Ovary (tissue), 9 donors: ENCODE data around the gene JARID2. TPM values are rescaled to one million over a fixed set of nuclear protein-coding genes. Genes with fewer than 3 reads are reported as not detected.

Experiments used
- DNase-seq, 5 donors: peaks; one replicate each; pipeline ENCODE4 v3.0.0-alpha.2; 2019 to 2020
- H3K27ac ChIP-seq, 2 donors: fragments of 200-600 bp; one replicate each; pipeline versions ENCODE4 v1.5.1 to v1.8.0; 2019 to 2022
- H3K27me3 ChIP-seq: fragments of 200-600 bp; one replicate; pipeline ENCODE4 v1.8.0; 2022
- H3K36me3 ChIP-seq: fragments of 200-600 bp; sonication (generic); one replicate; pipeline ENCODE4 v1.5.1; 2019
- H3K4me1 ChIP-seq: one replicate; pipeline ENCODE4 v1.8.1; 2013; ENCODE audit warnings: mild to moderate bottlenecking, moderate library complexity; ENCODE audit not compliant: insufficient read depth
- H3K4me3 ChIP-seq: fragments of 200-600 bp; sonication (generic); one replicate; pipeline ENCODE4 v1.5.1; 2017
- H3K9me3 ChIP-seq, 2 donors: fragments of 200-600 bp in 1 of 2; sonication (generic) in 1 of 2; one replicate each; pipeline versions ENCODE4 v1.5.1 to v1.8.1; 2013 to 2019; ENCODE audit warnings: mild to moderate bottlenecking in 1 of 2, moderate library complexity in 1 of 2
- CTCF ChIP-seq, 3 donors: fragments of 450-650 bp in 2 of 3; fragments of 200-600 bp in 1 of 3; IDR thresholded peaks; one replicate each; pipeline versions ENCODE4 v1.5.1 to v1.8.0; 2016 to 2022; ENCODE audit warnings: antibody characterized with exemption in 3 of 3, mild to moderate bottlenecking in 1 of 3
- EP300 ChIP-seq: sonication (generic); formaldehyde crosslinking; IDR thresholded peaks from one replicate; pipeline ENCODE4 v1.6.1; 2017; ENCODE audit warnings: antibody characterized with exemption
- POLR2A ChIP-seq: fragments of 450-650 bp; IDR thresholded peaks from one replicate; pipeline ENCODE4 v1.6.1; 2017; ENCODE audit warnings: antibody characterized with exemption, mild to moderate bottlenecking, moderate library complexity
- WGBS, 3 donors: extraction: QIAGEN DNeasy Blood & Tissue Kit in 1 of 3; methylation state at CpG; one replicate each; pipeline versions ENCODE4 v1.1.5 to v1.1.7; 2013 to 2017; 5-methylcytosine and 5-hydroxymethylcytosine counted together
- intact Hi-C, 4 donors: fragments of 100-400 bp; cut with DNase I; formaldehyde crosslinking; loops; one replicate each; pipeline versions ENCODE4 v1.11.0 to v1.15.1; 2022 to 2023
- polyA plus RNA-seq, 2 donors: library from polyadenylated mRNA; stranded (reverse); fragments of 200-250 nt in 1 of 2; fragments of 350-450 nt in 1 of 2; fragmentation: Illumina TruSeq in 1 of 2; extraction: RNeasy Lipid Tissue Mini Kit (QIAGEN cat#74804) in 1 of 2; gene quantifications; one replicate each; pipeline ENCODE4 v1.2.3, GENCODE V29; 2013 to 2014
- total RNA-seq, 7 donors: library from RNA; depleted of rRNA in 2 of 7; stranded (reverse); fragments of >200 nt in 2 of 7; fragmentation: NEBNext Ultra II Directional in 3 of 7; extraction: Animal tissue kit (Norgen Biotek cat#: 25700) in 3 of 7; gene quantifications; one replicate each; pipeline versions ENCODE4 v1.1.0 to v1.2.4, GENCODE V29; 2016 to 2023
- donor health status: DM: no; HTN: no; CAD: no; lungs with moderate emphysema.
- donor health status: DM: no; HTN: no; CAD: no.
- donor health status: Bipolar disorder and iron deficiency.
- donor health status: DM: yes; HTN: yes; CAD: no.
- donor health status: DM: no; HTN: no; CAD: no.
- donor health status: DM: yes; HTN: yes; CAD: no.

The JARID2 gene
- total and polyA plus RNA-seq, 9 donors, result 4.5 to 17.4 (median 8.7) TPM

- H3K27me3 ChIP-seq, result no peaks in the 10 kb centered on the region
- no peak overlapping the region for H3K4me3 ChIP-seq
- no peak for DNase-seq
- 54 to 62% (median 56%) methylated on average over 3 of the region's 3 CpGs for whole genome bisulfite sequencing, 3 donors
- H3K27ac ChIP-seq, result peak overlapping the region in 1 of 2 donors; percentile 4
- H3K36me3 ChIP-seq, result no peaks in the 10 kb centered on the region
- intact Hi-C loops, result loop anchor here in 1 of 4 donors (10.0 kb wide), 1 partner anchor 62 kb away; no protein-coding TSS in a partner anchor
- H3K4me1 ChIP-seq, result peaks cover 4% of the 10 kb centered on the region
- no peaks in the 10 kb centered on the region for H3K9me3 ChIP-seq
- no peak for TF ChIP-seq EP300
- no peak for TF ChIP-seq CTCF (IDR thresholded peaks at IDR 0.05)
- TF ChIP-seq POLR2A, result no peak
Observed at GRCh38 chr6:15312500-15312899, 66.6 kb downstream of the JARID2 start.

- intact Hi-C loops, result loop anchor here in 1 of 4 donors (10.0 kb wide), 1 partner anchor 61 kb away; no protein-coding TSS in a partner anchor
- no peaks in the 10 kb centered on the region for H3K36me3 ChIP-seq
- H3K27ac ChIP-seq, result peak overlapping the region in 1 of 2 donors; percentile 16
- TF ChIP-seq EP300 (no peak), CTCF (IDR thresholded peaks at IDR 0.05) (no peak), POLR2A (no peak)
- DNase-seq, result peak in 4 of 5 donors; percentile 28 to 61 (median 48)
- H3K9me3 ChIP-seq, result no peaks in the 10 kb centered on the region
- no peaks in the 10 kb centered on the region for H3K27me3 ChIP-seq
- 12 to 22% (median 15%) methylated on average over 5 of the region's 5 CpGs for WGBS, 3 donors
- H3K4me1 ChIP-seq, result peaks cover 4% of the 10 kb centered on the region
- no peak overlapping the region for H3K4me3 ChIP-seq
Observed at GRCh38 chr6:15313367-15313766, 67.5 kb downstream of the JARID2 start.

GRCh38 chr6:15316754-15317153 is 70.9 kb downstream of the JARID2 start:
- no peak for DNase-seq
- Histone ChIP-seq H3K4me3 (no peak overlapping the region), H3K9me3 (no peaks in the 10 kb centered on the region), H3K27me3 (no peaks in the 10 kb centered on the region), H3K4me1 (peaks cover 4% of the 10 kb centered on the region), H3K27ac (no peak overlapping the region), H3K36me3 (no peaks in the 10 kb centered on the region)
- TF ChIP-seq EP300, result no peak
- no peak for TF ChIP-seq CTCF (IDR thresholded peaks at IDR 0.05)
- TF ChIP-seq POLR2A, result no peak
- intact Hi-C loops, result loop anchor here in 1 of 4 donors (10.0 kb wide), 1 partner anchor 58 kb away; no protein-coding TSS in a partner anchor

GRCh38 chr6:15317251-15317650 is 71.4 kb downstream of the JARID2 start:
- H3K4me3 ChIP-seq, result no peak overlapping the region
- no peaks in the 10 kb centered on the region for H3K9me3 ChIP-seq
- no peaks in the 10 kb centered on the region for H3K27me3 ChIP-seq
- no peak for DNase-seq
- H3K27ac ChIP-seq, result no peak overlapping the region
- intact Hi-C loops, result loop anchor here in 1 of 4 donors (10.0 kb wide), 1 partner anchor 58 kb away; no protein-coding TSS in a partner anchor
- TF ChIP-seq CTCF (IDR thresholded peaks at IDR 0.05), result no peak
- TF ChIP-seq EP300, result no peak
- TF ChIP-seq POLR2A, result no peak
- 94 to 96% (median 95%) methylated on average over 4 of the region's 4 CpGs for WGBS, 3 donors
- H3K36me3 ChIP-seq, result no peaks in the 10 kb centered on the region
- H3K4me1 ChIP-seq, result peaks cover 4% of the 10 kb centered on the region
